IMR-90 (cell line): ENCODE results near the gene TMEM219. TPM values are rescaled to one million over a fixed set of nuclear protein-coding genes. Genes with fewer than 3 reads are reported as not detected.

Source experiments
- ATAC-seq: fragments of 200-7000 bp; cut with Tn5 transposase; 2 replicates; pipeline ENCODE4 v1.9.1; 2020; ENCODE audit warnings: low read depth, mild to moderate bottlenecking, moderate library complexity
- BruUV-seq: library from RNA; stranded (reverse); fragments of 400-500 nt; replicated peaks from 2 replicates; lab custom pipeline; 2021; lab: Mats Ljungman, UMichigan
- CTCF ChIA-PET: fragments of 300-600 bp; formaldehyde crosslinking; extraction: SDS; loops from one replicate; lab custom pipeline; 2021; ENCODE audit warnings: antibody characterized with exemption; lab: Yijun Ruan, JAX
- POLR2A ChIA-PET: fragments of 300-600 bp; sonication (Branson Sonifier 250); formaldehyde crosslinking; loops from one replicate; lab custom pipeline; 2022; ENCODE audit warnings: antibody characterized with exemption; ENCODE audit not compliant: unreplicated experiment; lab: Charles Lee
- DNase-seq: peaks from one replicate; pipeline ENCODE4 v3.0.0; 2013
- H2AFZ ChIP-seq: replicated peaks from 2 replicates; pipeline ENCODE3; 2013; ENCODE audit warnings: low read length, mild to moderate bottlenecking; ENCODE audit not compliant: poor library complexity
- H2AK5ac ChIP-seq: 2 replicates; pipeline ENCODE4 v1.6.1; 2013; ENCODE audit warnings: low read depth, low read length, inconsistent platforms
- H2AK9ac ChIP-seq: replicated peaks from 2 replicates; pipeline ENCODE3; 2013; ENCODE audit warnings: mild to moderate bottlenecking, low read depth, low read length, moderate library complexity; ENCODE audit not compliant: poor library complexity
- H2BK120ac ChIP-seq: 2 replicates; pipeline ENCODE4 v1.6.1; 2013; ENCODE audit warnings: low read depth, low read length, inconsistent platforms
- H2BK15ac ChIP-seq: 3 replicates; pipeline ENCODE4 v1.6.1; 2013; ENCODE audit warnings: low read depth, low read length, inconsistent platforms
- H2BK20ac ChIP-seq: 2 replicates; pipeline ENCODE4 v1.6.1; 2013; ENCODE audit warnings: low read depth, mild to moderate bottlenecking, inconsistent platforms, low read length, moderate library complexity
- H2BK5ac ChIP-seq: 2 replicates; pipeline ENCODE4 v1.6.1; 2013; ENCODE audit warnings: mild to moderate bottlenecking, low read depth, low read length, inconsistent platforms; ENCODE audit not compliant: poor library complexity, severe bottlenecking
- H3K14ac ChIP-seq: replicated peaks from 2 replicates; pipeline ENCODE4 v1.6.1; 2013; ENCODE audit warnings: low read depth, low read length, inconsistent platforms
- H3K18ac ChIP-seq: 2 replicates; pipeline ENCODE4 v1.6.1; 2013; ENCODE audit warnings: low read depth, low read length, control low read depth
- H3K23ac ChIP-seq: 2 replicates; pipeline ENCODE4 v1.6.1; 2013; ENCODE audit warnings: low read depth, low read length, inconsistent platforms
- H3K27ac ChIP-seq: 2 replicates; pipeline ENCODE4 v1.5.1; 2013; ENCODE audit warnings: mild to moderate bottlenecking, control low read depth, low read length; ENCODE audit not compliant: insufficient read depth
- H3K27me3 ChIP-seq: 2 replicates; pipeline ENCODE4 v1.6.1; 2013; ENCODE audit warnings: low read length; ENCODE audit not compliant: control insufficient read depth, insufficient read depth
- H3K36me3 ChIP-seq: 2 replicates; pipeline ENCODE4 v1.6.1; 2013; ENCODE audit warnings: low read length, mixed read lengths; ENCODE audit not compliant: control insufficient read depth, insufficient read depth
- H3K4ac ChIP-seq: 2 replicates; pipeline ENCODE4 v1.6.1; 2013; ENCODE audit warnings: low read depth, low read length, inconsistent platforms
- H3K4me1 ChIP-seq: 2 replicates; pipeline ENCODE4 v1.6.1; 2013; ENCODE audit warnings: low read length, mixed read lengths; ENCODE audit not compliant: control insufficient read depth, insufficient read depth
- H3K4me2 ChIP-seq: 2 replicates; pipeline ENCODE4 v1.6.1; 2013; ENCODE audit warnings: low read depth, mild to moderate bottlenecking, control low read depth, low read length, moderate library complexity
- H3K4me3 ChIP-seq: 2 replicates; pipeline ENCODE4 v1.5.1; 2013; ENCODE audit warnings: low read depth, mild to moderate bottlenecking, control low read depth, low read length, moderate library complexity; ENCODE audit not compliant: insufficient read depth
- H3K56ac ChIP-seq: 2 replicates; pipeline ENCODE4 v1.6.1; 2013; ENCODE audit warnings: low read length, inconsistent platforms; ENCODE audit not compliant: insufficient read depth; ENCODE audit errors: extremely low read depth
- H3K79me1 ChIP-seq, 2 experiments: 2 replicates each; pipeline ENCODE4 v1.6.1; 2013; ENCODE audit warnings: low read length in 2 of 2, inconsistent platforms in 1 of 2, low read depth in 1 of 2
- H3K9ac ChIP-seq: 2 replicates; pipeline ENCODE4 v1.6.1; 2013; ENCODE audit warnings: low read depth, low read length, control low read depth
- H3K9me1 ChIP-seq: 2 replicates; pipeline ENCODE4 v1.6.1; 2013; ENCODE audit warnings: low read length, inconsistent platforms; ENCODE audit not compliant: insufficient read depth
- H3K9me3 ChIP-seq: 2 replicates; pipeline ENCODE4 v1.6.1; 2013; ENCODE audit warnings: low read length; ENCODE audit not compliant: control insufficient read depth, insufficient read depth
- H4K20me1 ChIP-seq: 2 replicates; pipeline ENCODE4 v1.6.1; 2013; ENCODE audit warnings: low read length, inconsistent platforms; ENCODE audit not compliant: insufficient read depth
- H4K5ac ChIP-seq: 2 replicates; pipeline ENCODE4 v1.6.1; 2013; ENCODE audit warnings: mild to moderate bottlenecking, low read depth, low read length, control low read depth
- H4K8ac ChIP-seq, 2 experiments: 2 replicates each; pipeline ENCODE4 v1.6.1; 2013; ENCODE audit warnings: low read depth in 2 of 2, low read length in 2 of 2, control low read depth in 1 of 2, inconsistent platforms in 1 of 2
- H4K91ac ChIP-seq: 2 replicates; pipeline ENCODE4 v1.6.1; 2013; ENCODE audit warnings: low read depth, low read length, inconsistent platforms; ENCODE audit not compliant: insufficient read depth
- BHLHE40 ChIP-seq: fragments of 150-350 bp; IDR thresholded peaks from 2 replicates; pipeline ENCODE4 v1.6.1; 2016; ENCODE audit warnings: mild to moderate bottlenecking, low read depth, low read length
- CHD1 ChIP-seq: IDR thresholded peaks from 2 replicates; pipeline ENCODE4 v1.6.1; 2012; ENCODE audit warnings: low read depth, low read length, improper control_type of control experiment
- CTCF ChIP-seq: conservative IDR thresholded peaks from 2 replicates; pipeline ENCODE4 v1.5.1; 2012; ENCODE audit warnings: mild to moderate bottlenecking, low read depth, low read length, improper control_type of control experiment
- MAFK ChIP-seq: IDR thresholded peaks from 2 replicates; pipeline ENCODE4 v1.6.1; 2012; ENCODE audit warnings: low read depth, low read length, improper control_type of control experiment
- MAZ ChIP-seq: IDR thresholded peaks from 2 replicates; pipeline ENCODE4 v1.6.1; 2012; ENCODE audit warnings: low read depth, mild to moderate bottlenecking, low read length, improper control_type of control experiment, moderate library complexity, borderline replicate concordance
- MXI1 ChIP-seq: IDR thresholded peaks from 2 replicates; pipeline ENCODE4 v1.6.1; 2012; ENCODE audit warnings: low read depth, mild to moderate bottlenecking, low read length, moderate library complexity, borderline replicate concordance
- NFE2L2 ChIP-seq: fragments of 150-350 bp; IDR thresholded peaks from 2 replicates; pipeline ENCODE4 v1.6.1; 2016; ENCODE audit warnings: low read depth, mild to moderate bottlenecking, low read length
- RAD21 ChIP-seq: IDR thresholded peaks from 2 replicates; pipeline ENCODE4 v1.6.1; 2012; ENCODE audit warnings: low read length, improper control_type of control experiment
- RCOR1 ChIP-seq: IDR thresholded peaks from 2 replicates; pipeline ENCODE4 v1.6.1; 2012; ENCODE audit warnings: mild to moderate bottlenecking, low read length, improper control_type of control experiment; ENCODE audit not compliant: insufficient replicate concordance
- SMC3 ChIP-seq: fragments of 150-350 bp; IDR thresholded peaks from 2 replicates; pipeline ENCODE4 v1.6.1; 2016; ENCODE audit warnings: low read depth, mild to moderate bottlenecking, antibody characterized with exemption, low read length, moderate library complexity
- USF2 ChIP-seq: fragments of 150-350 bp; IDR thresholded peaks from 2 replicates; pipeline ENCODE4 v1.6.1; 2017; ENCODE audit warnings: mild to moderate bottlenecking, antibody characterized with exemption, low read length, low read depth
- WGBS, 2 experiments: methylation state at CpG; one replicate each; pipeline versions ENCODE4 v1.1.5 to v1.1.7; 2013; ENCODE audit warnings: missing lambda C conversion rate in 2 of 2; ENCODE audit not compliant: insufficient read length in 1 of 2; ENCODE audit errors: extremely low coverage in 2 of 2; 5-methylcytosine and 5-hydroxymethylcytosine counted together
- dilution Hi-C: fragments of 300-500 bp; cut with HindIII; formaldehyde crosslinking; loops from one replicate; pipeline ENCODE4 v1.14.3; 2018; ENCODE audit warnings: low sequenced_read_pairs; ENCODE audit not compliant: unreplicated experiment
- in situ Hi-C: fragments of 300-500 bp; cut with MboI; formaldehyde crosslinking; loops from 3 replicates; pipeline ENCODE4 v1.14.3; 2019; ENCODE audit warnings: low sequenced_read_pairs, inconsistent platforms, mixed read lengths
- intact Hi-C: fragments of 100-400 bp; cut with micrococcal nuclease; formaldehyde crosslinking; loops from 2 replicates; pipeline ENCODE4 v1.10.0; 2022
- polyA plus RNA-seq, 3 experiments: library from polyadenylated mRNA; depleted of rRNA; stranded (reverse); fragments of >200 nt; gene quantifications; 2 replicates each; pipeline ENCODE4 v1.2.3, GENCODE V29; 2012; ENCODE audit warnings: low replicate concordance in 1 of 3
- total RNA-seq: library from RNA; depleted of rRNA; stranded (reverse); fragments of >200 nt; gene quantifications from 2 replicates; pipeline ENCODE4 v1.2.3, GENCODE V29; 2012

Gene TMEM219
- total and polyA plus RNA-seq, 2 of the 4 experiments (the other 2 are of a cell fraction) = 47.0 to 95.3 TPM

DNA sequence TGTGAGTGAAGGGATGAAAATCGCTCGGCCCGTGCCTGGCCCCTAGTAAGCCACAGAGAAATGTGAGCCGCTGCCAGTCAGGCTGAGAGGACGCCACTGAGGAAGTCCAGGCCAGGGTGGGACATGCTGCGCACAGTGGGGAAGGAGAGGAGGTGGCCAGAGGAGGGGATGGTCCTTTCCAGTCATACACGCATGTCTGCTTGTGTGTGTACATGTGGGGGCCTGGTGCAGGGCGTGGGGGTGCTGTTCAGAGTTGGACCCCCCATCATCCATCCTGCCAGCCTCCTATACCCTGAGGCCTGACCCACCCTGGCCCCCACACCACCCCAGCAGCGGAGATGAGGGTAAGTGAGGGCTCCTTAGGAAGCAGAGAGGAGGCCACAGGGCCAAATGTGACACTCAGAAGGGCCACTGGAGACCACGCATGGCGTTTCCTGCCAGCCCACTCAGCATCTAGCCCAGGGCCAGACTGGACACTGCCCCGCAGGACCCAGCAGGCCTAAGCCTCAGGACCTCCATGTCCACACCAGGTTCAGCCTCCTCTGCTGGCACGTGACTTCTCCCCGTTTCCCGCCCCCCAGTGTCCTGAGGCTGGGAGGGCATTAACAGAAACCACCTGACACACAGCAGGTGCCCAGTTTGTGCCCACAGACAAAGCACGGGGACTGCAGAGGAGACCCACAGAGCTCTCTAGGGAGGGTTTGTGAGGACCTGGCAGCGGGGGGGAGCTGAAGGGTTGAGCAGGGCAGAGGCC, 42.0 kb downstream of the TMEM219 start:
- no peak overlapping the region for H3K27ac ChIP-seq
- no peak overlapping the region for H3K18ac ChIP-seq
- no peak overlapping the region for H2BK120ac ChIP-seq
- no peak overlapping the region for H3K4me3 ChIP-seq
- no peak for TF ChIP-seq RCOR1
- no peak for TF ChIP-seq CHD1
- no peak for TF ChIP-seq NFE2L2
- TF ChIP-seq SMC3 = no peak
- no peak for TF ChIP-seq MAZ
- TF ChIP-seq RAD21 = no peak
- TF ChIP-seq BHLHE40 = no peak
- no peak for TF ChIP-seq CTCF
- TF ChIP-seq MAFK = no peak
- no peak for TF ChIP-seq USF2
- TF ChIP-seq MXI1 = no peak
- CTCF ChIA-PET = no interaction called here
- no peak overlapping the region for H4K91ac ChIP-seq
- H3K14ac ChIP-seq = no peak overlapping the region
- dilution Hi-C loops = no loop called here
- H2BK5ac ChIP-seq = no peak overlapping the region
- H2AK9ac ChIP-seq = no peak overlapping the region
- in situ Hi-C loops = no loop called here
- no CpG with 5 or more reads among the region's 17 CpGs for WGBS, 2 experiments
- no TSS peak for BruUV-seq
- peaks cover 17% of the 10 kb centered on the region for H3K36me3 ChIP-seq
- H4K8ac ChIP-seq = no peak overlapping the region
- H3K9ac ChIP-seq = no peak overlapping the region
- H3K4me2 ChIP-seq = no peak overlapping the region
- no peak overlapping the region for H2BK20ac ChIP-seq
- H2AK5ac ChIP-seq = no peak overlapping the region
- H4K5ac ChIP-seq = no peak overlapping the region
- H3K79me1 ChIP-seq = peaks cover 5 to 15% of the 10 kb centered on the region in 2 experiments; a peak in 3 of 4 replicates
- H2BK15ac ChIP-seq = no peak overlapping the region
- no peaks in the 10 kb centered on the region for H3K9me3 ChIP-seq
- intact Hi-C loops = no loop called here
- H3K9me1 ChIP-seq = 0 out of 2 replicates have a peak, but pooled peaks cover 2% of the 10 kb centered on the region
- ATAC-seq (no peak), DNase-seq (no peak)
- no peaks in the 10 kb centered on the region for H4K20me1 ChIP-seq
- no peaks in the 10 kb centered on the region; the same call in 1 of the 2 replicates for H3K27me3 ChIP-seq
- H3K23ac ChIP-seq = no peak overlapping the region
- H3K4ac ChIP-seq = no peak overlapping the region
- H2AFZ ChIP-seq = no peak overlapping the region
- no peak overlapping the region for H3K56ac ChIP-seq
- POLR2A ChIA-PET = interaction anchor here (0.6 kb wide), 1 partner anchor 14 kb away, joined by 5 read pairs; no protein-coding TSS in a partner anchor
- H3K4me1 ChIP-seq = no peaks in the 10 kb centered on the region
